HepG2 (cell line): ENCODE measurements around the gene RBM19. TPM values are rescaled to one million over a fixed set of nuclear protein-coding genes. Genes with fewer than 3 reads are reported as not detected.
A peak's percentile ranks its signal among the peaks of the same experiment; 100 is the strongest.

ENCODE experiments used
- ATAC-seq: fragments of 200-7000 bp; cut with Tn5 transposase; 3 replicates; pipeline ENCODE4 v1.9.1; 2020; ENCODE audit warnings: mild to moderate bottlenecking, moderate library complexity
- BruUV-seq: library from RNA; stranded (reverse); fragments of 400-500 nt; replicated peaks from 2 replicates; lab custom pipeline; 2021; lab: Mats Ljungman, UMichigan
- CTCF ChIA-PET: fragments of 300-600 bp; formaldehyde crosslinking; extraction: SDS; loops from one replicate; lab custom pipeline; 2021; ENCODE audit warnings: low total read pairs, inconsistent platforms, low intra/inter-chr PET ratio; lab: Yijun Ruan, JAX
- POLR2A ChIA-PET: fragments of 350-600 bp; sonication (Branson Sonifier 250); formaldehyde crosslinking; loops from one replicate; lab custom pipeline; 2020; ENCODE audit warnings: antibody characterized with exemption, inconsistent platforms; lab: Yijun Ruan, JAX
- DNase-seq: peaks from one replicate; pipeline ENCODE4 v3.0.0-alpha.2; 2015; ENCODE audit warnings: low spot score
- FAIRE-seq: peaks from 3 replicates; lab custom pipeline; 2011; peaks lifted over from hg19 to GRCh38; lab: Jason Lieb, UNC
- H2AFZ ChIP-seq: one replicate; pipeline ENCODE4 v1.6.1; 2011; ENCODE audit warnings: low read length, inconsistent platforms
- H3K27ac ChIP-seq: fragments of 300-600 bp; 3 replicates; pipeline ENCODE4 v1.8.0; 2011; ENCODE audit warnings: mixed run types, mild to moderate bottlenecking, mixed read lengths, low read length, inconsistent platforms; ENCODE audit not compliant: insufficient read depth; ENCODE audit errors: extremely low read length
- H3K27me3 ChIP-seq, 2 experiments: fragments of 200-600 bp in 1 of 2; 2 replicates in 1 of 2; 3 replicates in 1 of 2; pipeline versions ENCODE4 v1.6.0 to v1.8.0; 2011; ENCODE audit warnings: low read length in 2 of 2, mild to moderate bottlenecking in 2 of 2, moderate library complexity in 2 of 2, inconsistent platforms in 1 of 2; ENCODE audit not compliant: insufficient read depth in 2 of 2, control insufficient read depth in 1 of 2
- H3K36me3 ChIP-seq, 2 experiments: fragments of 200-600 bp in 1 of 2; replicated peaks in 1 of 2; 2 replicates in 1 of 2; 3 replicates in 1 of 2; pipeline versions ENCODE4 v1.5.1 to v1.8.0; 2011; ENCODE audit warnings: low read length in 2 of 2, inconsistent platforms in 1 of 2; ENCODE audit not compliant: insufficient read depth in 2 of 2, control insufficient read depth in 1 of 2
- H3K4me1 ChIP-seq: 2 replicates; pipeline ENCODE4 v1.5.1; 2012; ENCODE audit warnings: low read length, inconsistent platforms; ENCODE audit not compliant: insufficient read depth
- H3K4me2 ChIP-seq: 2 replicates; pipeline ENCODE4 v1.6.0; 2011; ENCODE audit warnings: low read depth, low read length, inconsistent platforms
- H3K4me3 ChIP-seq, 3 experiments: fragments of 200-600 bp in 1 of 3; sonication (generic), shearing (Covaris generic) in 1 of 3; replicated peaks in 1 of 3; 2 replicates each; pipeline ENCODE4 v1.5.1; 2011 to 2016; ENCODE audit warnings: low read length in 3 of 3, inconsistent platforms in 2 of 3, low read depth in 2 of 3, mild to moderate bottlenecking in 2 of 3, control low read depth in 1 of 3, mixed read lengths in 1 of 3; ENCODE audit not compliant: insufficient read depth in 1 of 3
- H3K79me2 ChIP-seq: one replicate; pipeline ENCODE4 v1.6.1; 2011; ENCODE audit warnings: low read length, inconsistent platforms; ENCODE audit not compliant: insufficient read depth
- H3K9ac ChIP-seq: 2 replicates; pipeline ENCODE4 v1.6.0; 2011; ENCODE audit warnings: mild to moderate bottlenecking, low read depth, low read length, inconsistent platforms; ENCODE audit not compliant: insufficient read depth
- H3K9me3 ChIP-seq: 2 replicates; pipeline ENCODE4 v1.5.1; 2012; ENCODE audit warnings: mild to moderate bottlenecking, low read length
- H4K20me1 ChIP-seq: 2 replicates; pipeline ENCODE4 v1.6.0; 2011; ENCODE audit warnings: inconsistent platforms, mild to moderate bottlenecking, low read length, moderate library complexity; ENCODE audit not compliant: insufficient read depth
- FOXC1 ChIP-seq: sonication (generic); formaldehyde crosslinking; IDR thresholded peaks from 2 replicates; pipeline ENCODE4 v1.8.0; 2022; ENCODE audit warnings: mild to moderate bottlenecking, missing genetic modification reagents, borderline replicate concordance
- HCFC1 ChIP-seq: fragments of 150-350 bp; IDR thresholded peaks from 2 replicates; pipeline ENCODE4 v1.6.1; 2014; ENCODE audit warnings: low read depth, low read length
- HNRNPUL1 ChIP-seq: fragments of 200-400 bp; formaldehyde crosslinking; IDR thresholded peaks from 2 replicates; pipeline ENCODE4 v1.6.1; 2017; ENCODE audit warnings: low read depth, mild to moderate bottlenecking, low read length, moderate library complexity
- NCOA1 ChIP-seq: sonication (generic); formaldehyde crosslinking; IDR thresholded peaks from 2 replicates; pipeline ENCODE4 v1.9.0; 2021; ENCODE audit warnings: missing genetic modification reagents
- NFKB2 ChIP-seq: sonication (generic); formaldehyde crosslinking; IDR thresholded peaks from 2 replicates; pipeline ENCODE4 v1.4.0; 2020; ENCODE audit warnings: missing genetic modification reagents, borderline replicate concordance
- SP140L ChIP-seq: sonication (generic); formaldehyde crosslinking; IDR thresholded peaks from 2 replicates; pipeline ENCODE4 v1.4.0; 2020; ENCODE audit warnings: missing genetic modification reagents, borderline replicate concordance
- THAP11 ChIP-seq: IDR thresholded peaks from 2 replicates; pipeline ENCODE4 v1.6.1; 2016; ENCODE audit warnings: missing biosample characterization, missing genetic modification reagents
- ZBTB37 ChIP-seq: sonication (generic); formaldehyde crosslinking; IDR thresholded peaks from 2 replicates; pipeline ENCODE4 v1.4.0; 2020; ENCODE audit warnings: mild to moderate bottlenecking, missing genetic modification reagents
- ZNF24 ChIP-seq: fragments of 450-650 bp; IDR thresholded peaks from 2 replicates; pipeline ENCODE4 v1.6.1; 2017; ENCODE audit warnings: antibody characterized with exemption, mild to moderate bottlenecking
- ZNF574 ChIP-seq: sonication (generic); formaldehyde crosslinking; IDR thresholded peaks from 2 replicates; pipeline ENCODE4 v1.4.0; 2020; ENCODE audit warnings: missing genetic modification reagents
- ZNF629 ChIP-seq: sonication (generic); formaldehyde crosslinking; conservative IDR thresholded peaks from 2 replicates; pipeline ENCODE4 v1.5.0; 2020; ENCODE audit warnings: missing genetic modification reagents
- ZNF704 ChIP-seq: sonication (generic); formaldehyde crosslinking; IDR thresholded peaks from 2 replicates; pipeline ENCODE4 v1.8.1; 2023; ENCODE audit warnings: mild to moderate bottlenecking, inconsistent platforms, moderate library complexity, missing genetic modification reagents, borderline replicate concordance
- WGBS: methylation state at CpG from one replicate; pipeline ENCODE4 v1.1.6; 2017; ENCODE audit warnings: low lambda C conversion rate; 5-methylcytosine and 5-hydroxymethylcytosine counted together
- in situ Hi-C: cut with HindIII; loops from 2 replicates; pipeline ENCODE4 v1.10.0; 2017; ENCODE audit warnings: low pct_unique_long_range_greater_than_20kb; ENCODE audit not compliant: extremely low pct_ligation_motif_present
- intact Hi-C: fragments of 100-400 bp; cut with micrococcal nuclease; formaldehyde crosslinking; loops from one replicate; pipeline ENCODE4 v1.10.0; 2022; ENCODE audit not compliant: unreplicated experiment
- polyA plus RNA-seq, 8 experiments: library from polyadenylated mRNA; depleted of rRNA in 3 of 8; stranded (reverse) in 7 of 8; unstranded in 1 of 8; fragments of >200 nt; fragmentation: Illumina TruSeq in 4 of 8; extraction: Trizol in 4 of 8; gene quantifications; 2 replicates each; pipeline versions ENCODE4 v1.2.1 to v1.2.3, GENCODE V29; 2011 to 2016; ENCODE audit warnings: low read depth in 4 of 8, missing spikeins in 1 of 8, mixed read lengths in 1 of 8; ENCODE audit not compliant: insufficient read depth in 1 of 8
- total RNA-seq, 5 experiments: library from RNA; depleted of rRNA; stranded (reverse); fragments of >200 nt; fragmentation: Illumina TruSeq; extraction: Trizol; gene quantifications; 2 replicates each; pipeline ENCODE4 v1.2.3, GENCODE V29; 2016; ENCODE audit warnings: low read depth in 1 of 5

RBM19 gene
- total and polyA plus RNA-seq, 2 of the 13 experiments (the other 11 are each of a cell fraction or from before 2014, with no cell fraction given) = 19.3 to 32.2 TPM

- Histone ChIP-seq H3K4me3 (no peak overlapping the region), H3K27me3 (no peaks in the 10 kb centered on the region), H3K9me3 (no peaks in the 10 kb centered on the region), H3K4me1 (peaks cover 6% of the 10 kb centered on the region; the same call in 1 of the 2 replicates), H4K20me1 (no peaks in the 10 kb centered on the region), H2AFZ (no peak overlapping the region), H3K36me3 (peaks cover 2 to 13% of the 10 kb centered on the region in 2 experiments; a peak in 2 of 5 replicates), H3K4me2 (no peak overlapping the region), H3K9ac (no peak overlapping the region), H3K27ac (no peak overlapping the region), H3K79me2 (no peaks in the 10 kb centered on the region)
- ChIA-PET POLR2A (no interaction called here), CTCF (no interaction called here)
- 95% methylated on average over 5 of the region's 8 CpGs for WGBS
- TF ChIP-seq FOXC1 = no peak
- TF ChIP-seq ZNF629 (CRISPR knock-in tag) = 0 out of 2 replicates have a peak, but pooled peaks have one; percentile 30
- in situ Hi-C loops = loop anchor here (10.0 kb wide), 1 partner anchor 356 kb away; no protein-coding TSS in a partner anchor
- DNase-seq (no peak), ATAC-seq (no peak), FAIRE-seq (no peak)
- intact Hi-C loops = no loop called here
- no TSS peak for BruUV-seq
Observed at GRCh38 chr12:113820842-113821241, 145.3 kb downstream of the RBM19 start.

GRCh38 chr12:113820309-113820708, 145.8 kb downstream of the RBM19 start:
- in situ Hi-C loops = loop anchor here (10.0 kb wide), 1 partner anchor 356 kb away; no protein-coding TSS in a partner anchor
- FAIRE-seq (no peak), DNase-seq (no peak), ATAC-seq (no peak)
- Histone ChIP-seq H3K9ac (no peak overlapping the region), H3K4me1 (peaks cover 10% of the 10 kb centered on the region), H3K27me3 (no peaks in the 10 kb centered on the region), H3K79me2 (no peaks in the 10 kb centered on the region), H2AFZ (no peak overlapping the region), H3K9me3 (no peaks in the 10 kb centered on the region), H3K4me3 (no peak overlapping the region), H3K4me2 (no peak overlapping the region), H3K36me3 (peaks cover 2 to 15% of the 10 kb centered on the region in 2 experiments; a peak in 2 of 5 replicates), H4K20me1 (no peaks in the 10 kb centered on the region), H3K27ac (no peak overlapping the region)
- POLR2A ChIA-PET = no interaction called here
- CTCF ChIA-PET = no interaction called here
- BruUV-seq = no TSS peak
- intact Hi-C loops = no loop called here
- 96% methylated on average over 15 of the region's 15 CpGs for WGBS
- TF ChIP-seq ZNF704 (no peak), ZBTB37 (no peak), NCOA1 (no peak), NFKB2 (CRISPR knock-in tag) (no peak), ZNF574 (no peak), ZNF24 (no peak), SP140L (CRISPR knock-in tag) (no peak), HNRNPUL1 (no peak), HCFC1 (no peak), THAP11 (CRISPR knock-in tag) (no peak)
